Measurements from ENCODE around the gene SYNC.
"Not testable (repeated sequence)": the region's sequence is repeated elsewhere in the genome, so short reads cannot be mapped to it uniquely, and the experiment has no call there.

Gene SYNC

GRCh38 chr1:32724678-32725614 is 22.4 kb upstream of the SYNC start:
- FAIRE-seq: no peak

GRCh38 chr1:32719681-32720275 is 17.2 kb upstream of the SYNC start:
- no peak for FAIRE-seq

- no peak for FAIRE-seq
These were observed 16.0 kb upstream of the SYNC start for GRCh38 chr1:32718527-32718926.

GRCh38 chr1:32718036-32718435 is 15.5 kb upstream of the SYNC start:
- FAIRE-seq: no peak

GRCh38 chr1:32717503-32717902 is 14.9 kb upstream of the SYNC start:
- no peak for FAIRE-seq

GRCh38 chr1:32716312-32717148 is 14.0 kb upstream of the SYNC start:
- FAIRE-seq: no peak

GRCh38 chr1:32715901-32716311 is 13.3 kb upstream of the SYNC start:
- FAIRE-seq: no peak

- FAIRE-seq: no peak
These were observed 11.7 kb upstream of the SYNC start for GRCh38 chr1:32714277-32714676.

- FAIRE-seq: no peak
These were observed 10.5 kb upstream of the SYNC start for GRCh38 chr1:32713081-32713480.

GRCh38 chr1:32711221-32711620 is 8.7 kb upstream of the SYNC start:
- FAIRE-seq: not testable (repeated sequence)

- no peak for FAIRE-seq
These were observed 6.9 kb upstream of the SYNC start for GRCh38 chr1:32709476-32709875.

- no peak for FAIRE-seq
These were observed 6.5 kb upstream of the SYNC start for GRCh38 chr1:32709075-32709474.

GRCh38 chr1:32706491-32706890 is 3.9 kb upstream of the SYNC start:
- no peak for FAIRE-seq

- no peak for FAIRE-seq
These were observed 2.9 kb upstream of the SYNC start for GRCh38 chr1:32705516-32705915.

- FAIRE-seq: no peak
These were observed 1.1 kb upstream of the SYNC start for GRCh38 chr1:32703479-32704291.

- FAIRE-seq: no peak
These were observed 495 bp downstream of the SYNC start for GRCh38 chr1:32701951-32702598.

GRCh38 chr1:32701421-32701911 is 1.1 kb downstream of the SYNC start:
- FAIRE-seq: no peak

- FAIRE-seq: not testable (repeated sequence)
These were observed 5.6 kb downstream of the SYNC start for GRCh38 chr1:32696996-32697395.

- FAIRE-seq: no peak
These were observed 6.5 kb downstream of the SYNC start for GRCh38 chr1:32696041-32696440.

- FAIRE-seq: no peak
These were observed 7.3 kb downstream of the SYNC start for GRCh38 chr1:32695098-32695904.

Measured in TTC549 (cell line).